ENCODE data around the gene GBP6.

The GBP6 gene

GRCh38 chr1:89381618-89382017 lies 17.8 kb downstream of the GBP6 start:
- no peak overlapping the region for H3K4me2 ChIP-seq (ENCODE audit: low read depth, low read length, poor library complexity, severe bottlenecking)
- no peaks in the 10 kb centered on the region for H4K20me1 ChIP-seq (ENCODE audit: low read depth, low read length)
- no peak overlapping the region for H2AFZ ChIP-seq (ENCODE audit: low read depth, low read length, severe bottlenecking)
- no peaks in the 10 kb centered on the region for H3K9me2 ChIP-seq (replicated peaks; ENCODE audit: insufficient read depth, low read length)
- H3K79me2 ChIP-seq (ENCODE audit: insufficient read depth, low read length), result no peaks in the 10 kb centered on the region
- H3K9ac ChIP-seq (ENCODE audit: low read length), result no peak overlapping the region
- H3K27ac ChIP-seq (ENCODE audit: low read depth, low read length), result no peak overlapping the region
- TF ChIP-seq EZH2phosphoT487 (conservative IDR thresholded peaks at IDR 0.05; ENCODE audit: low read length) (no peak), CTCF (IDR thresholded peaks at IDR 0.05; ENCODE audit: insufficient read depth, low read length, poor library complexity, severe bottlenecking) (no peak)
- no peaks in the 10 kb centered on the region for H3F3A ChIP-seq (ENCODE audit: insufficient read depth)
- no peak overlapping the region for H3K4me3 ChIP-seq (ENCODE audit: insufficient read depth, low read length, poor library complexity, severe bottlenecking)
- no peaks in the 10 kb centered on the region for H3K27me3 ChIP-seq (ENCODE audit: low read length)
- no peaks in the 10 kb centered on the region for H3K36me3 ChIP-seq (ENCODE audit: low read length)
- H3K9me3 ChIP-seq (ENCODE audit: insufficient read depth, low read length), result no peaks in the 10 kb centered on the region

GRCh38 chr1:89382479-89382878 lies 18.6 kb downstream of the GBP6 start:
- no peaks in the 10 kb centered on the region for H3K79me2 ChIP-seq (ENCODE audit: insufficient read depth, low read length)
- no peaks in the 10 kb centered on the region for H4K20me1 ChIP-seq (ENCODE audit: low read depth, low read length)
- H3K36me3 ChIP-seq (ENCODE audit: low read length), result no peaks in the 10 kb centered on the region
- no peak overlapping the region for H3K27ac ChIP-seq (ENCODE audit: low read depth, low read length)
- no peak overlapping the region for H3K4me2 ChIP-seq (ENCODE audit: low read depth, low read length, poor library complexity, severe bottlenecking)
- H3K9me3 ChIP-seq (ENCODE audit: insufficient read depth, low read length), result no peaks in the 10 kb centered on the region
- no peak overlapping the region for H3K4me3 ChIP-seq (ENCODE audit: insufficient read depth, low read length, poor library complexity, severe bottlenecking)
- TF ChIP-seq CTCF (IDR thresholded peaks at IDR 0.05; ENCODE audit: insufficient read depth, low read length, poor library complexity, severe bottlenecking) (no peak), EZH2phosphoT487 (conservative IDR thresholded peaks at IDR 0.05; ENCODE audit: low read length) (no peak)
- H3K27me3 ChIP-seq (ENCODE audit: low read length), result no peaks in the 10 kb centered on the region
- H2AFZ ChIP-seq (ENCODE audit: low read depth, low read length, severe bottlenecking), result no peak overlapping the region
- no peak overlapping the region for H3K9ac ChIP-seq (ENCODE audit: low read length)
- no peaks in the 10 kb centered on the region for H3F3A ChIP-seq (ENCODE audit: insufficient read depth)
- no peaks in the 10 kb centered on the region for H3K9me2 ChIP-seq (replicated peaks; ENCODE audit: insufficient read depth, low read length)

GRCh38 chr1:89383185-89383584 lies 19.3 kb downstream of the GBP6 start:
- Histone ChIP-seq H3K4me3 (ENCODE audit: insufficient read depth, low read length, poor library complexity, severe bottlenecking) (no peak overlapping the region), H3K4me2 (ENCODE audit: low read depth, low read length, poor library complexity, severe bottlenecking) (no peak overlapping the region), H3K9me2 (replicated peaks; ENCODE audit: insufficient read depth, low read length) (no peaks in the 10 kb centered on the region), H3K27ac (ENCODE audit: low read depth, low read length) (no peak overlapping the region), H3K9me3 (ENCODE audit: insufficient read depth, low read length) (no peaks in the 10 kb centered on the region), H3K79me2 (ENCODE audit: insufficient read depth, low read length) (no peaks in the 10 kb centered on the region), H2AFZ (ENCODE audit: low read depth, low read length, severe bottlenecking) (no peak overlapping the region), H3K9ac (ENCODE audit: low read length) (no peak overlapping the region), H3K27me3 (ENCODE audit: low read length) (no peaks in the 10 kb centered on the region), H3K36me3 (ENCODE audit: low read length) (no peaks in the 10 kb centered on the region), H4K20me1 (ENCODE audit: low read depth, low read length) (no peaks in the 10 kb centered on the region), H3F3A (ENCODE audit: insufficient read depth) (no peaks in the 10 kb centered on the region)
- no peak for TF ChIP-seq CTCF (IDR thresholded peaks at IDR 0.05; ENCODE audit: insufficient read depth, low read length, poor library complexity, severe bottlenecking)
- no peak for TF ChIP-seq EZH2phosphoT487 (conservative IDR thresholded peaks at IDR 0.05; ENCODE audit: low read length)

All from SU-DHL-6 (cell line).